ENCODE measurements around the gene HCN2.

Gene HCN2

GRCh38 chr19:566403-566802, 23.3 kb upstream of the HCN2 start:
- ChIA-PET CTCF (interaction anchor here (0.5 kb wide), 1 partner anchor 12 kb away, joined by 3 read pairs; no protein-coding TSS in a partner anchor), POLR2A (no interaction called here)
- Histone ChIP-seq H3K36me3 (ENCODE audit: control insufficient read depth in 2 of 2, insufficient read depth in 1 of 2, low read length in 2 of 2) (no peaks in the 10 kb centered on the region), H3K27ac (ENCODE audit: extremely low read depth, low read depth, low read length) (no peak overlapping the region), H3K4me3 (ENCODE audit: low read depth, low read length) (no peak overlapping the region), H3K4me1 (ENCODE audit: control insufficient read depth, insufficient read depth, low read length) (no peaks in the 10 kb centered on the region), H3K9me3 (ENCODE audit: control insufficient read depth, insufficient read depth, low read depth, low read length) (no peaks in the 10 kb centered on the region)
- TF ChIP-seq ZNF114 (tag by site-specific recombination; IDR thresholded peaks at IDR 0.05) (no peak), ZNF16 (tag by site-specific recombination; IDR thresholded peaks at IDR 0.05; ENCODE audit: low read depth) (no peak), SETDB1 (IDR thresholded peaks at IDR 0.05; ENCODE audit: insufficient read length, low read length) (no peak), ZNF843 (tag by site-specific recombination; IDR thresholded peaks at IDR 0.05) (no peak), ZNF416 (tag by site-specific recombination; IDR thresholded peaks at IDR 0.05) (no peak), ZNF157 (tag by site-specific recombination; IDR thresholded peaks at IDR 0.05) (no peak), ZNF239 (tag by site-specific recombination; IDR thresholded peaks at IDR 0.05) (no peak), ZFP3 (tag by site-specific recombination; IDR thresholded peaks at IDR 0.05; ENCODE audit: low read depth) (no peak), ZNF10 (tag by site-specific recombination; IDR thresholded peaks at IDR 0.05) (no peak), SCRT1 (tag by site-specific recombination; IDR thresholded peaks at IDR 0.05; ENCODE audit: borderline replicate concordance) (no peak), ZSCAN23 (tag by site-specific recombination; IDR thresholded peaks at IDR 0.05) (no peak), ZNF426 (tag by site-specific recombination; IDR thresholded peaks at IDR 0.05) (no peak), ZNF391 (tag by site-specific recombination; IDR thresholded peaks at IDR 0.05; ENCODE audit: borderline replicate concordance, low read depth) (no peak), GFI1B (tag by site-specific recombination; IDR thresholded peaks at IDR 0.05) (no peak), ZSCAN5A (tag by site-specific recombination; IDR thresholded peaks at IDR 0.05) (no peak), GLIS2 (tag by site-specific recombination; IDR thresholded peaks at IDR 0.05) (no peak), ZXDB (tag by site-specific recombination; IDR thresholded peaks at IDR 0.05) (no peak), ZNF214 (tag by site-specific recombination; IDR thresholded peaks at IDR 0.05; ENCODE audit: borderline replicate concordance) (no peak)
- TF ChIP-seq, protein P1, sequence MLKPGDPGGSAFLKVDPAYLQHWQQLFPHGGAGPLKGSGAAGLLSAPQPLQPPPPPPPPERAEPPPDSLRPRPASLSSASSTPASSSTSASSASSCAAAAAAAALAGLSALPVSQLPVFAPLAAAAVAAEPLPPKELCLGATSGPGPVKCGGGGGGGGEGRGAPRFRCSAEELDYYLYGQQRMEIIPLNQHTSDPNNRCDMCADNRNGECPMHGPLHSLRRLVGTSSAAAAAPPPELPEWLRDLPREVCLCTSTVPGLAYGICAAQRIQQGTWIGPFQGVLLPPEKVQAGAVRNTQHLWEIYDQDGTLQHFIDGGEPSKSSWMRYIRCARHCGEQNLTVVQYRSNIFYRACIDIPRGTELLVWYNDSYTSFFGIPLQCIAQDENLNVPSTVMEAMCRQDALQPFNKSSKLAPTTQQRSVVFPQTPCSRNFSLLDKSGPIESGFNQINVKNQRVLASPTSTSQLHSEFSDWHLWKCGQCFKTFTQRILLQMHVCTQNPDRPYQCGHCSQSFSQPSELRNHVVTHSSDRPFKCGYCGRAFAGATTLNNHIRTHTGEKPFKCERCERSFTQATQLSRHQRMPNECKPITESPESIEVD (tag by site-specific recombination; IDR thresholded peaks at IDR 0.05) = no peak
- TF ChIP-seq, protein P2, sequence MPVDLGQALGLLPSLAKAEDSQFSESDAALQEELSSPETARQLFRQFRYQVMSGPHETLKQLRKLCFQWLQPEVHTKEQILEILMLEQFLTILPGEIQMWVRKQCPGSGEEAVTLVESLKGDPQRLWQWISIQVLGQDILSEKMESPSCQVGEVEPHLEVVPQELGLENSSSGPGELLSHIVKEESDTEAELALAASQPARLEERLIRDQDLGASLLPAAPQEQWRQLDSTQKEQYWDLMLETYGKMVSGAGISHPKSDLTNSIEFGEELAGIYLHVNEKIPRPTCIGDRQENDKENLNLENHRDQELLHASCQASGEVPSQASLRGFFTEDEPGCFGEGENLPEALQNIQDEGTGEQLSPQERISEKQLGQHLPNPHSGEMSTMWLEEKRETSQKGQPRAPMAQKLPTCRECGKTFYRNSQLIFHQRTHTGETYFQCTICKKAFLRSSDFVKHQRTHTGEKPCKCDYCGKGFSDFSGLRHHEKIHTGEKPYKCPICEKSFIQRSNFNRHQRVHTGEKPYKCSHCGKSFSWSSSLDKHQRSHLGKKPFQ (tag by site-specific recombination; IDR thresholded peaks at IDR 0.05) = no peak

- Histone ChIP-seq H3K9me3 (ENCODE audit: control insufficient read depth, insufficient read depth, low read depth, low read length) (no peaks in the 10 kb centered on the region), H3K27ac (ENCODE audit: extremely low read depth, low read depth, low read length) (no peak overlapping the region), H3K36me3 (ENCODE audit: control insufficient read depth in 2 of 2, insufficient read depth in 1 of 2, low read length in 2 of 2) (no peaks in the 10 kb centered on the region), H3K4me1 (ENCODE audit: control insufficient read depth, insufficient read depth, low read length) (no peaks in the 10 kb centered on the region), H3K4me3 (ENCODE audit: low read depth, low read length) (no peak overlapping the region)
- TF ChIP-seq ZNF776 (tag by site-specific recombination; IDR thresholded peaks at IDR 0.05; ENCODE audit: borderline replicate concordance) (no peak), ZNF184 (tag by site-specific recombination; IDR thresholded peaks at IDR 0.05) (no peak), ZNF2 (tag by site-specific recombination; IDR thresholded peaks at IDR 0.05) (no peak)
- TF ChIP-seq, protein P3, sequence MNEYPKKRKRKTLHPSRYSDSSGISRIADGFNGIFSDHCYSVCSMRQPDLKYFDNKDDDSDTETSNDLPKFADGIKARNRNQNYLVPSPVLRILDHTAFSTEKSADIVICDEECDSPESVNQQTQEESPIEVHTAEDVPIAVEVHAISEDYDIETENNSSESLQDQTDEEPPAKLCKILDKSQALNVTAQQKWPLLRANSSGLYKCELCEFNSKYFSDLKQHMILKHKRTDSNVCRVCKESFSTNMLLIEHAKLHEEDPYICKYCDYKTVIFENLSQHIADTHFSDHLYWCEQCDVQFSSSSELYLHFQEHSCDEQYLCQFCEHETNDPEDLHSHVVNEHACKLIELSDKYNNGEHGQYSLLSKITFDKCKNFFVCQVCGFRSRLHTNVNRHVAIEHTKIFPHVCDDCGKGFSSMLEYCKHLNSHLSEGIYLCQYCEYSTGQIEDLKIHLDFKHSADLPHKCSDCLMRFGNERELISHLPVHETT (tag by site-specific recombination; IDR thresholded peaks at IDR 0.05) = no peak
- ChIA-PET POLR2A (no interaction called here), CTCF (interaction anchor here (0.5 kb wide), 1 partner anchor 12 kb away, joined by 3 read pairs; no protein-coding TSS in a partner anchor)
Observed at GRCh38 chr19:566844-567243, 22.8 kb upstream of the HCN2 start.
